ENCODE data around the gene TRIM60.
"Not testable (repeated sequence)": the region's sequence is repeated elsewhere in the genome, so short reads cannot be mapped to it uniquely, and the experiment has no call there.

TRIM60 gene

GRCh38 chr4:165055601-165056000 lies 23.8 kb downstream of the TRIM60 start:
- no peak for DNase-seq

DNA sequence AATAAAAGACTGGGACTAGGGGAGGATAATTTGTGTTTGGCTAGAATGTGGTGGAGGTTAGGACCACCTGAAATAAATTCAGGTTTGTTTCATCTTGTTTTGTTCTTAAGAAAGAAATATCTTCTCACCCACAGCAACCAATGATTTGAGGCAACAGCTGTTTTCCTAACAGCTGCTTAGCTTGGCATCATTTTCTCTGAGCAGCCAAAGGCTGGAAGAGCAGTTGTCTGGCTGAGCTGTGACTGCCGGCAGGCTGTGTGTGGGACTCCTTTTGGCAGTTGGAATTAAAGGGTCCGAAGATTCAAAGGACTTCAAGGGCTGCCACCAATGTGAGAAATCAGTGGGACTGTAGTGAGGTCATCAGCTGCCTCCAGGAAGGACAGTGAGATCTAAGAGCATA lies 26.9 kb downstream of the TRIM60 start:
- DNase-seq = no peak

DNA sequence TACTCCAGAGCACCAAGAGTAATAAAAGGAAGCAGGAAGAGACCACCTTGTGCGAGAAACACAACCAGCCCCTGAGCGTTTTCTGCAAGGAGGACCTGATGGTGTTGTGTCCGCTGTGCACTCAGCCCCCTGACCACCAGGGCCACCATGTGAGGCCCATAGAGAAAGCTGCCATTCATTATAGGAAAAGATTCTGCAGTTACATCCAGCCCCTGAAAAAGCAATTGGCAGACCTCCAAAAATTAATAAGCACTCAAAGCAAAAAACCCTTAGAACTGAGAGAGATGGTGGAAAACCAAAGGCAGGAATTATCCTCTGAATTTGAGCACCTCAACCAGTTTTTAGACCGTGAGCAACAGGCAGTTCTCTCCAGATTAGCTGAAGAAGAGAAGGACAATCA lies 27.6 kb downstream of the TRIM60 start:
- DNase-seq = no peak

- no peak for DNase-seq
Observed at GRCh38 chr4:165060938-165061337, 29.1 kb downstream of the TRIM60 start.

DNA sequence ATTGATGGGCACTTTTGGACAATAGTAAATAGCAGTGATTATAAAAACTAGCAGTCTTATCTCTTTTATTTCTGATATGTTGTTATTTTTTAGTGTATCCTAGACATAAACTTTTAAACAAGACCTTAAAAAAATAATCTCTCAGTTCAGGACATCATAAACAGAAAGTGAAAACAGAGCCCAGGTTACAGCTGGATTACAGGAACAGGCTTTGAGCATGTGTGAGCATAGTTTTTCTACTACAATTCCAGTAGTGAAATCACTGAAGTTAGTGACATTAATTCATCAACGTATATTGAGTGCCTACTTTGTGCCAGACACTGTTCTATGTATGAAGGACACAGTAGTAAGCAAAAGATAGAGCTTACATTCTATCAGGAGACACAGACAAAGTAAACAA lies 38.8 kb downstream of the TRIM60 start:
- DNase-seq = no peak

GRCh38 chr4:165073346-165073745 lies 41.5 kb downstream of the TRIM60 start:
- DNase-seq = not testable (repeated sequence)

GRCh38 chr4:165077034-165077578 lies 45.3 kb downstream of the TRIM60 start:
- no peak for DNase-seq

GRCh38 chr4:165079476-165079875 lies 47.7 kb downstream of the TRIM60 start:
- DNase-seq = no peak

- DNase-seq = not testable (repeated sequence)
Observed at GRCh38 chr4:165084787-165085186, 53.0 kb downstream of the TRIM60 start.

DNA sequence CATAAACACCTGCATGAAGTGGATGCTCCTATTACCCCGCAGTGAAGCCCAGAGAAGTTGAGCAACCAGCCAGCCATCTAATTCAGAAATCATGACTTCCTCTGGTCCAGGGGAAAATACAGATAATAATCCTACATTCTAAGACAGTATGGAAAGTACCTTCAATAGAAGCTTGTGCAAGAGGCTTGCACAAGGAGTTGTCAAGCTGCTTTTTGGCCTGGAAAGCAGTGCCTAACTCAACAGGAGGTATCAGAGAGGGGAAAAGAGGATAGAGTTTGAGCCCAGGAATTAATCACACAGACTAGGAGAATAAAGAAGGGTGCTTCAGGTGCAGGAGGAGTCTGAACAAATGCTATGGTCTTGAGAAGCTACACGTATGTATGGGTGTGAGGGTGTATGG lies 54.1 kb downstream of the TRIM60 start:
- DNase-seq = no peak

DNA sequence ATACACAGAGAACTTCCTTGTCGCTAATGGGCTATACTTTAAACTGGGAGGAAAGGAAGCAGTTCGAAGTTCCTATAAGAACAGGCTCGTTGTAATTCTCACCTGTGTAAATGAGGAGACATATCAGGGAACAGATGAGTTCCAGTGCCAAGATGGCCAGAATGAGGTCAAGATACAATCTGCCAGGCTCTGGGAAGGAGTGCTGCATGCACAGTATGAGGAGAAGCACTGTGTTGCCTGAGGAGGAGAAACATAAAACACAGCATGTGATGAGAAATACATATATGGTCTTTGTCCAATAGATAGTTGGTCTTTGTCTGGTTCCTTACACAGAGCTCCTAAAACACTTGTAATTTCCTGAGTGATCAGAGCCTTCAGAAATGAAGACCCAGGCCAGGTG lies 56.6 kb downstream of the TRIM60 start:
- DNase-seq = no peak

Measured in activated T-cell treated with anti-CD3 and anti-CD28 coated beads, Interleukin-2, amount 50 U/mL, for 48 hours (primary cell).